ENCODE data around the gene MAN2B2. TPM values are rescaled to one million over a fixed set of nuclear protein-coding genes. Genes with fewer than 3 reads are reported as not detected.

MAN2B2 gene
- polyA plus RNA-seq, 1 donor (not counting 4 experiments of a cell fraction or from before 2014, with no cell fraction given), result 7.4 TPM

GRCh38 chr4:6565691-6566390, 9.1 kb upstream of the MAN2B2 start:
- Histone ChIP-seq H2AFZ (ENCODE audit: control insufficient read depth, low read length) (no peak overlapping the region), H3K79me2 (ENCODE audit: control insufficient read depth, insufficient read depth, low read length) (no peaks in the 10 kb centered on the region), H4K20me1 (ENCODE audit: control insufficient read depth, extremely low read depth, insufficient read depth, low read length) (no peaks in the 10 kb centered on the region), H3K9me3 (ENCODE audit: control insufficient read depth, low read depth, low read length) (peaks cover 4% of the 10 kb centered on the region), H3K27ac (ENCODE audit: control insufficient read depth, insufficient read depth, low read length) (no peak overlapping the region), H3K4me2 (ENCODE audit: control insufficient read depth, extremely low read depth, insufficient read depth, low read depth, low read length) (peak overlapping the region; percentile 24), H3K4me1 (ENCODE audit: control insufficient read depth, extremely low read depth, insufficient read depth, low read length) (peaks cover 28% of the 10 kb centered on the region), H3K36me3 (ENCODE audit: control insufficient read depth in 2 of 2, extremely low read depth in 1 of 2, insufficient read depth in 2 of 2, low read length in 2 of 2) (no peaks in the 10 kb centered on the region), H3K27me3 (ENCODE audit: control insufficient read depth, extremely low read depth, insufficient read depth, low read length) (peaks cover 36% of the 10 kb centered on the region), H3K9me1 (ENCODE audit: control insufficient read depth, extremely low read depth, insufficient read depth, low read length) (no peaks in the 10 kb centered on the region), H3K4me3 (ENCODE audit: control insufficient read depth in 2 of 3, extremely low read depth in 1 of 3, insufficient read depth in 2 of 3, low read depth in 1 of 3, low read length in 3 of 3) (no peak overlapping the region), H3K9ac (ENCODE audit: control insufficient read depth, extremely low read depth, insufficient read depth, low read length) (no peak overlapping the region)
- no peak for TF ChIP-seq EZH2 (IDR thresholded peaks at IDR 0.05; ENCODE audit: low read length)
- TF ChIP-seq, protein P1, sequence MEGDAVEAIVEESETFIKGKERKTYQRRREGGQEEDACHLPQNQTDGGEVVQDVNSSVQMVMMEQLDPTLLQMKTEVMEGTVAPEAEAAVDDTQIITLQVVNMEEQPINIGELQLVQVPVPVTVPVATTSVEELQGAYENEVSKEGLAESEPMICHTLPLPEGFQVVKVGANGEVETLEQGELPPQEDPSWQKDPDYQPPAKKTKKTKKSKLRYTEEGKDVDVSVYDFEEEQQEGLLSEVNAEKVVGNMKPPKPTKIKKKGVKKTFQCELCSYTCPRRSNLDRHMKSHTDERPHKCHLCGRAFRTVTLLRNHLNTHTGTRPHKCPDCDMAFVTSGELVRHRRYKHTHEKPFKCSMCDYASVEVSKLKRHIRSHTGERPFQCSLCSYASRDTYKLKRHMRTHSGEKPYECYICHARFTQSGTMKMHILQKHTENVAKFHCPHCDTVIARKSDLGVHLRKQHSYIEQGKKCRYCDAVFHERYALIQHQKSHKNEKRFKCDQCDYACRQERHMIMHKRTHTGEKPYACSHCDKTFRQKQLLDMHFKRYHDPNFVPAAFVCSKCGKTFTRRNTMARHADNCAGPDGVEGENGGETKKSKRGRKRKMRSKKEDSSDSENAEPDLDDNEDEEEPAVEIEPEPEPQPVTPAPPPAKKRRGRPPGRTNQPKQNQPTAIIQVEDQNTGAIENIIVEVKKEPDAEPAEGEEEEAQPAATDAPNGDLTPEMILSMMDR (optimal IDR thresholded peaks at IDR 0.05 in 1 of 3, IDR thresholded peaks at IDR 0.05 in 1 of 3, conservative IDR thresholded peaks at IDR 0.05 in 1 of 3; ENCODE audit: extremely low read depth in 1 of 3, insufficient read depth in 2 of 3, low read length in 3 of 3), result no peak
- dilution Hi-C loops (cut with MboI; ENCODE audit: extremely low pct_ligation_motif_present, low sequenced_read_pairs), result no loop called here
- DNase-seq (ENCODE audit: low read depth, low spot score), result no peak
- peak; percentile 49 for FAIRE-seq

DNA sequence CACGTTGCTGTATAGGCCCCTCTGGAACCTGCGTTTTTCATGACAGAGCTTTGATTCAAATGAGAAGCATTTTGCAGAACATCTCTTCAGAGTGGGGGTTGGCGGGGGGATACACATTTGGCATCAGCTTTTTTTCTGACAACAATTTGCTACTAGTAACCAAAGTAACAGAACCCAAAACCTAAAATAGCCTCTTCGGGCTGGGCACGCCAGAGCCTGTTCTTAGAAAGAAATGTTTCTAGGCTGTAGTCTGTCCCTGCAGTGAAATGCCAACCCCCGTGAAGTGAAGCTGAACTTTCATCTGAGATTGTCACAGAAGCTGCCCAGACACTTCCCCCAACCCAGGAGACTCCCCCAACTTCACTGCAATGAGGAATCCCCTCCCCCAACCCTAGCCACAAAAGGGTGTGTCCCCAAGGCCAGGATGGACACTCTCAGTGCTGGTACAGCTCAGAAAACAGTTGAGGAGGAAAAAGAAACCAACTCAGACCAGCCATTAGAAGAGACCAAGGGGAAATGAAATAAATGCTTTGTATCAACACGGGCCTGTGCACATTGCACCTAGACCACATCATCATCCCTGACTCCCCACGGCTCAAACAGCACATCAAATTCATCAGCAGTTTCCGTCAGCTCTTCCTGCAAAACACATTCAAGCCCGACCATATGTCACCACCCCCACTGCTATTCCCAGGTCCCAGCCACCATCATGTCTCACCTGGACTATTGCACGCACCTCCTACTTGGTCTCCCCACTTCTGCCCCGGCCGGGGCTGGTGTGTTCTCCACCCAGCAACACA, 8.4 kb upstream of the MAN2B2 start:
- Histone ChIP-seq H3K36me3 (ENCODE audit: control insufficient read depth in 2 of 2, extremely low read depth in 1 of 2, insufficient read depth in 2 of 2, low read length in 2 of 2) (no peaks in the 10 kb centered on the region), H2AFZ (ENCODE audit: control insufficient read depth, low read length) (no peak overlapping the region), H3K9me3 (ENCODE audit: control insufficient read depth, low read depth, low read length) (peaks cover 4% of the 10 kb centered on the region), H3K4me2 (ENCODE audit: control insufficient read depth, extremely low read depth, insufficient read depth, low read depth, low read length) (peak overlapping the region; percentile 24), H3K9me1 (ENCODE audit: control insufficient read depth, extremely low read depth, insufficient read depth, low read length) (no peaks in the 10 kb centered on the region), H3K79me2 (ENCODE audit: control insufficient read depth, insufficient read depth, low read length) (no peaks in the 10 kb centered on the region), H3K27me3 (ENCODE audit: control insufficient read depth, extremely low read depth, insufficient read depth, low read length) (peaks cover 31% of the 10 kb centered on the region), H3K4me3 (ENCODE audit: control insufficient read depth in 2 of 3, extremely low read depth in 1 of 3, insufficient read depth in 2 of 3, low read depth in 1 of 3, low read length in 3 of 3) (no peak overlapping the region), H3K9ac (ENCODE audit: control insufficient read depth, extremely low read depth, insufficient read depth, low read length) (no peak overlapping the region), H3K27ac (ENCODE audit: control insufficient read depth, insufficient read depth, low read length) (no peak overlapping the region), H4K20me1 (ENCODE audit: control insufficient read depth, extremely low read depth, insufficient read depth, low read length) (no peaks in the 10 kb centered on the region), H3K4me1 (ENCODE audit: control insufficient read depth, extremely low read depth, insufficient read depth, low read length) (peaks cover 24% of the 10 kb centered on the region)
- no peak for DNase-seq (ENCODE audit: low read depth, low spot score)
- TF ChIP-seq, protein P1 (optimal IDR thresholded peaks at IDR 0.05 in 1 of 3, IDR thresholded peaks at IDR 0.05 in 1 of 3, conservative IDR thresholded peaks at IDR 0.05 in 1 of 3; ENCODE audit: extremely low read depth in 1 of 3, insufficient read depth in 2 of 3, low read length in 3 of 3), result no peak
- no peak for TF ChIP-seq EZH2 (IDR thresholded peaks at IDR 0.05; ENCODE audit: low read length)
- FAIRE-seq, result no peak
- dilution Hi-C loops (cut with MboI; ENCODE audit: extremely low pct_ligation_motif_present, low sequenced_read_pairs), result no loop called here
